Measurements from ENCODE around the gene ARHGEF39.

Gene ARHGEF39

DNA sequence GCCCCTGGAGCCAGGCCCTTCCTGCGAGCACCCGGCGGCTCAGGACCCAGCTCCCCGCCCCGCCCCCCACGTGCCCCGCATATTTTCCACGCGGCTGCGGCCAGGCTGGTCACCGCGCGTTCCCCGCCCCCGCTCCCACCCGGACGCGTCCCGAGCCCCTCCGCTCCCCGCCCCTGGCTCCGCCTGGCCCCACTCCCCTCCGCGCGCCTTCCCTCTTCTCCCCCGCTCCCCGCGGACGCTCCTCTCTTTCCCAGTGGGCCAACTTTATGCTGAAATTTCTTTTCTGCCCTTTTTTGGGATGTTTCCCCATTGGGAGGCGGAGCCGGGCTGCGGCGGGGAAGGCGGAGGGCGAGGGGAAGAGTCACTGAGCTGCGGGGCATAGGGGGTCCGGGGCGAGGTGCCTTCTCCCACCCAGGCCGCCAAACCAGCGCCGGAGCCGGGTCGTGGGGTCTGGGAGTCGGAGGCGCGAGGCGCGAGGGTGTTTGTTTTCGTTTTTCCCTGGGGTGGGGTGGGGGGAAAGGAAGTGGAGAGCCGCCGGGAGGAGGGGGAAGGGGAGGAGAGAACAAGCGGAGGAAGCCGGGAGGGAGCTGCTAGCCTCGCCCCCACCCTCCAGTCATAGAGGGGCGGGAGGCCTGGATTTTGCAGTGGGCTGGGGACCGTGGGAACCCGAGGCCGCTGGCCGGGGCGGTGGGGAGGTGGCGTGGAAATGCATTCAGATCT, 25.8 kb upstream of the ARHGEF39 start:
- peak; percentile 33 for DNase-seq

DNA sequence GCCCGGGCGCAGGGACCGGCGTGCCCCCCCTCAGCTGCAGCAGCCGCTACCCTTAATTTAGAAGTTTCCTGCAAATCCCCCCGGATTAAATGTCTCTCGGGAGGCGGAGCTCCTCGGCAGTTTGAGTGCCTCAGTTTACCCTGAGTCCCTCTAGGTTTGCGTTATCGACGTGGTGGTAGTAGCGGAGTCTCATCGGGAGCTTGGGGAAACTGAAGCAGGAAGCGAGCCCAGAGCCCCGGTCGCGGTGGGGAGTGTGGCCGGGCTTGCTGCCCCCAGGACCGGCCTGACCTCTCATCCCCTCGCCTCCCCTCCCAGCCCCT, 25.3 kb upstream of the ARHGEF39 start:
- no peak for DNase-seq

DNA sequence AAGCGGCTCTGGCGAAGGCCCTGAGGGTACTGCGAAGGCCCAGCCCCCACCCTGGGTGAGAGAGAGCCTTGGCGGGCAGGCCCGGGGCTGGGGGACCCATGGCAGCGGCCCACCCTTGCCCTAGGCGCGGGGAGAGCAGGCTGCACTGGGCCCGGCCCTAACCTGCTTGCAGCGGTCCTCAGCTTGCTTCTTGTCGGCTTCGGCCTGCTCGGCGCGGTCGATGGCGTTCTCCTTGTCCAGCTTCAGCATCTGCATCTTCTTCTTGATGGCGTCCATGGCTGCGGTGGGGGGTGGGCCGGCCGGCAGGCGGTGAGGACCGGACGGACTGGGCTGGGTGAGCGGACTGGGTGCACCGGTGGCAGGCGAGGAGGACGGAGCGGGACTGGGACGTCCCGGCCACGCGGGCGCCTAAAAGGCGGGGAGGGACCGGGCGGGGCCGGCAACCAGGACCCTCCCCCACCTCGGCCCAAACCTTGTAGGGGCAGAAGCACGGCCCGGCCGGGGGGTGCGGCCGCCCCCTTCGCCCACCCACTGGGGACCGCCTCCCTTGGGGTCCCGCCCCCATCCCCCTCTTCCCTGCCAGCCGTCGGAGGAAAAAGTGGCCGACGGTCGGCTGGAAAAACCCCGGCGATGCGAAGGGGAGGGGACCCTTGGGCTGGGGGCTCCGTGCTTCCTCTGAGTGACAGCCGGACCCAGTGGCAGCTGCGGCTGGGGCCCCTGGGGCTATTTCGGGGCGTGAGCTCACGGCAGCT, 24.7 kb upstream of the ARHGEF39 start, which contains the start of gene TPM2:
Gene TPM2, minus strand, starts transcription at position 384 of the 752 bp plus-strand sequence. Its CDS starts 108 bp downstream, at position 276.
- DNase-seq = no peak

DNA sequence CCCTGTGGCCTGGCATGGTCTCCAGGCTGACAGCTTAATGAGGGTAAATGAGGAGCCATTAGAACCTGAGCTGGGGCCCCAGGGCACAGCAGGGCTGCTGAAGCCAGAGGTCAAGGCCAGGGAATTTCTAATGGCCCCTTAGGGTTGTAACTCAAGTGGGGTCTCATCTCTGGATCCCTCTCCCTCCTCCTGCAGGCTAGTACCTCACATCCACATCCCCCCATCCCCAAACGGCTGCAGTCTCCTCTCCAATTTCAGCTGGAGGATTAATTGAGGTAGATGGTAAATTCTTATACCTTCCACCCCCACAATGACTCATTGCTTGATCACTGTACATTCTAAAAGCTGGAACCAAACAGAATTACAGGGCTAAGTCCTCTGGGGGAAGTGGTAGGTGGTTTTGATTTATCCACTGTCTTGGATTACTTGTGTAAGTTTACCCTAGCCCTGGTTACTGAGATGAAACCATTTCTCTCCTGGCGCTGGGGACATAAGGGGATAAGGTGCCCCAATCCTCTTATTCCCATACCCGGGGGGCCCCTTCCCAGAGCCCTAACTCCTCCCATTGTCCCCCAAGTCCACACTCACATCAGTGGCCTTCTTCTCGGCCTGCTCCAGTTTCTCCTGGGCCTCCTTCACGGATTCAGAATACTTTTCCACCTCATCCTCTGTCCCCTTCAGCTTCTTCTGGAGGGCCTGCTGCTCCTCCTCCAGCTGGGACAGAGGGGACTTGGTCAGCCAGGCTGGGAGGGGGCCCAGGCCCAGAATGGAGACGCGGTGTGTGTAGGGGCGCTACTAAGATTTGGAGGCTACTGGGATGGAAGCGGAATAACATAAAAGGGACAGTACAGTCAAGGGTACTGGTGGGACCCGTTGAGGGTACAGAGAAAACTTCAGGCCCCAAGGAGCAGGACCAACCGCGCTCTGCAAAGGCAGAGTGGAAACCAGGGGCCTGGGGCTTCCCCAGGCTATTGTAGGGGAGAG, 23.9 kb upstream of the ARHGEF39 start:
- no peak for DNase-seq

DNA sequence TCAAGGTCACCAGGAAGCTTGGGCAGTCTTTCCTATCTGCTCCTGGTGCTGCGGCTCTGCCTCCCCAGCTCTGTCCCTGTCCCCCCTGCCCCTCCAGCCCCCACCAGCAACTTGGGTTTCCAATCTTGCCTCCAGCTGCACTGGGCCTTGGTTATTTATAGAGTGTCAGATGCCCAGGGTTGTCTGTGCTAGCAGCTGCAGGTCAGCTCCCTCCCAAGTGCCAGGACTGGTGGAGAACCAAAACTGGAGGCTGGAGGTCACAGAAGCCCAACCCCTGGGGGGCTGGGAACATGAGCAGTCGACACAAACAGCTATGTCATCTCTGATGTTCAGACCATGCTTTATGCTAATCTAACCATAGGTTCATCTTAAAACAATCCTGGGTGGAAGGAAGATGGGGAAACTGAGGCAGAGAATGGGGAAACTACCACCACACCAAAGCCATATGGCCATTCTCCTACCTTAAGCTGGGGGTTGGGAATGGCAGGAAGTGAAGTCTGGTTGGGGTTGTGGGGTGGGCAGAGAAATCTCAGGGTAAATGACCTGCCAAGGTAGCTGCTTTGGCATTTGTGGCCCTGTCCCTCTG, 23.1 kb upstream of the ARHGEF39 start:
- DNase-seq = no peak

DNA sequence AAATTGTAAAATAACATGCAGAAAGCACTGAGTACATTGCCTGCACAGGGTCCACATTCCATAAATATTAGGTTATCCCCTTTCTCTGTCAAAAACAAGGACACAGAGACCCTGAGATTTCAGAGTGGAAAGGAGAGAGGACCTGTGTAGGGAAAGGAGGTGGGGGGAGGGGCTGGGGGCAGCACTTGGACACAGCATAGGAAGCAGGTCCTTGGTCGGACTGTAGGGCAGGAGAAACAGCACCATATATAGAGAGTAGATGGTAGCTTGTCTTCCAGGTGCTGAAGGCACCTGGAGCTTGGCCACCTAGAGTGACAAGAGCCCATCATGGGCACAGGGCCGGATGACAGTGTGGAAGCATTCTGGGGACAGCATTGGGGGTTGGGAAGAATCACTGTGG, 22.3 kb upstream of the ARHGEF39 start:
- no peak for DNase-seq

DNA sequence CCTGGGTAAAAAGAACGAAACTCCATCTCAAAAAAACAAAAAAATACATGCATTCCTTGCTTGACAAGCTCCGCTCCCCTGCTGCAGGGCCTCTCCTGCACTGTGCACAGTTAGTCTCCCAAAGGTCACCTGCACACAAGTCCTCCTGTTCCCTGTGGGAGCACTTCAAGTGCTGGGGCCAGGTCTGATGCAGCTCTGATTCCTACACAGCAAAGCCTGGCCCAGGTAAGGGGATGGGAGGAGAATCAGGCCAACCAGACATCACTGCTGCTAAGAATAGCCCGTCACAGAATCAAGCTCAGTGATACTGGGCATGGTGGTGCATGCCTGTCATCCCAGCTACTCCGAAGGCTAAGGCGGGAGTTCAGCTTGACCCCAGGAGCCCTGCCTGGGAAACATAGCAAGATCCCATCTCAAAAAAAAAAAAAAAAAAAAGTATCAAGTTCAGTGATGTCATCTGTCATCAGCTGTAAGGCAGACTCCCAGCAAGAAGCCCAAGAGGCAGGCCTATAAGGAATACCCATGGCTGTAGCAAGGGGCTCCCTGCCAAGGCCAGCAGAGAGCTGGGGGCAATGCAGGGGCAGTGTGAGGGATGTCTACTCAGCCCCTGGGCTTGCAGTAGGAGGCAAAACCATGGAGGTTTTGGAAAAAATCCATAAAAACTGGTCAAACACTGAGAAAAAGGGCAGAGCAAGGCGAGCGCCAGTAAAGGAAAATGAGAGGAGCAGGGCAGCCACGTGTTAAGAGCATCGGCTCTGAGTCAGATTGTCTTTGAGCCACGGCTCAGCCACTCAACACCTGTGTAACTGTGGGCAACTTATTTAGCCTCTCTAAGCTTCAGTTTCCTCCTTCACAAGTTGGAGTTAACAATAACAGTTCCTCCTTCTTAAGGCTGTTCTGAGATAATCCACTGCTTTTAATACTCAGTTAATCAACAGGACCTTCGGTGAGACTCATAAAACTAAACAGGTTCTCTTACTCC, 21.5 kb upstream of the ARHGEF39 start:
- DNase-seq = no peak

DNA sequence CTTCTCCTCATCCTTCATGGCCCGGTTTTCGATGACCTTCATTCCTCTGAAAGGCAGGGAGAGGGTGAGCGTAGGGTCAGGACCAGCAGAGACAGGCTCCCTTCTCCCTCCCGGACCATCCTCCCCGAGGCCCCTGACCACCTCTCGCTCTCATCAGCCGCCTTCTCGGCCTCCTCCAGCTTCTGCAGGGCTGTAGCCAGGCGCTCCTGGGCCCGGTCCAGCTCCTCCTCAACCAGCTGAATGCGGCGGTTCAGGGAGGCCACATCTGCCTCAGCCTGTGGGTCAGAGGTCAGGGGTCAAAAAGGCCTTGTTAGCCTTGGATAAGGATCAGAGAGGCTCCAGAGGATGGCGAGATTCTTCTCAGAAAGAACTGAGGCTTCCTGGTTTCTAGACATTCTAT, 20.5 kb upstream of the ARHGEF39 start:
- no peak for DNase-seq

DNA sequence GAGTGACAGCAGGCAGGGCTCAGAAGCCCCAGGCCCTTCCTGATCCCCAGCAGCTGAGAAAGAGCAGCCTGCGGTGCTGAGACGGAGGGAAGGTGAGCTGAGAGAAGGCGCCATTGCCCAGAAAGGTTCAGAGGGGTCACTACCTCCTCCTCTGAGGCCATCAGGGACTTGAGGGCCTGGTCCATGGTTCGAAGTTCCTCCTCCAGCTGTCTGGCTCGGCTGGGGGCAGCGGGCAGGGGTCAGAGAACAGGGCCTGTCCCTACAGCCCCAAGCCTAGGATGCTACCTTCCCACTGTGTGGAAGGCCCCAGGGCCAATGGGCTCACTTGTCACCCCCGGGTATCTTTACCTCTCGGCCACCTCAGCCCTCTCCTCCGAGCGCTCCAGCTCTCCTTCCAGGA, 19.9 kb upstream of the ARHGEF39 start:
- DNase-seq = no peak

DNA sequence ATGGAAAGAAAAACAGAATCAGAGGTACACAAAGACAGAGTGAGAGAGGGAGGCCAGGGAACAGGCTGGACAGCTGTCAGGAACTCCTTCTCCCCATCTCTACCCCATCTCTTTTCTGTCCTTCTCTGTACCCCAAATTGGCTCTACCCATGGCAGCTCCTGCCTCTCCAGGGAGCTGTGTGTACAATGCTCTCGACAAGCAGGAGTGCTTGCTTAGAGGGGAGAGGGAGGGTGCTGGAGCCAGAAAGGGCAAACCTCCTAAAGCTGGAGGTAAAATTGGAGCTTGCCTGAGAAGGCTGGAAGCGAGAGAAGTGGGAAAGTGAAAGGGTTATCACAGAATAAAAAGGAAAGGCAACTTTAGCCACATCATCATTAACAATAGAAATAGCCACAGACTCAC, 18.3 kb upstream of the ARHGEF39 start:
- DNase-seq = no peak

DNA sequence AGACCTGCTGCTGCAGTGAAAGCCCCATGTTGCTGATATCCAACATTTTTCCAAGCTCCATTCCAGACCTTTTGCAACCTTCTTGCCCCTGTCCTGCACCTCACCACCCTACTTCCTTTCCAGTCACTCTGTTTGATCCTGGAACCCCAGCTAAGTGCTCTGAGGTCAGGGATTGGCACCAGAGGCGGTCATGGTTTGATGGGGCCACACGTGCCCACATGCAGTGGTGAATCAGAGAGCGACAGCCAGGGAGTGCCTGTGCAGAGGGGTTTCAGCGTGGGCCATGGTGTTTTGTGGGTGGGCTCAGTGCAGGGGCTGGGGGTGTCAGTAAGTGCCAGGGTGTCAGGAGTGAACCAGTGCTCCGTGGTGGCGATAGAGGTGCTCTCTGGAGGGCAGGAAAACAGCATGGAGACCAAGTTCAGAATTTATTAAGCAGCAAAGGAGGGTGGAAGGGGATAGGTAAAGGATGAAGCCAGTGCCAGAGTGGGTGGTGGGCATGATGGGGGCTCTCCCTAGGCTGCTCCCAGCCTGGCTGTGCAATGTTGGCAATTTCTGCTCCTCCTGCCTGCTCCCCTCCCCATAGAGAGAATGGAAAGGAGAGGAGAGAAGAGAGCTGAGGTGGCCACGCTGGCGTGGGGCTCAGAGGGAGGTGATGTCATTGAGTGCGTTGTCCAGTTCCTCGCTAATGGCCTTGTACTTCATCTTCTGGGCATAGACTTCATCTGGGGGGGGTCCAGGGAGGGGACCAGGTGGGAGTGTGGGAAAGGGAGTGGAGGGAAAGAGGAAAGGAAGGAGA, 17.7 kb upstream of the ARHGEF39 start:
- DNase-seq = no peak

DNA sequence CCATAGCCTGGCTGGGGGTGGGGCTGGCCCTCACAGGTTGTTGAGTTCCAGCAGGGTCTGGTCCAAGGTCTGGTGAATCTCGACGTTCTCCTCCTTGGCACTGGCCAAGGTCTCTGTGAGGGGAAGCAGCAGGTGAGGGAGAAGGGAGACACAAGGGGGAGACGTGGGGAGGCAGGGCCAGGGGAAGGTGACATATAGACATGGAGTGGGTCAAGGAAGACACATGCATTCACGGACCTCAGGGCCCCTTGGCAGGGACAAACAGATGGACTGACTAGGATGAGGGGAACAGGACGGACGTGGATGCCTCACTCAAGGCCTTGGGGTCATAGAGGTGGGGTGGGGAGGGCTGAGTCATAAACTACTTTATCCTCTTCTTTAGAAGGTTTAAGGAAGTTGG, 17.1 kb upstream of the ARHGEF39 start:
- DNase-seq = no peak

DNA sequence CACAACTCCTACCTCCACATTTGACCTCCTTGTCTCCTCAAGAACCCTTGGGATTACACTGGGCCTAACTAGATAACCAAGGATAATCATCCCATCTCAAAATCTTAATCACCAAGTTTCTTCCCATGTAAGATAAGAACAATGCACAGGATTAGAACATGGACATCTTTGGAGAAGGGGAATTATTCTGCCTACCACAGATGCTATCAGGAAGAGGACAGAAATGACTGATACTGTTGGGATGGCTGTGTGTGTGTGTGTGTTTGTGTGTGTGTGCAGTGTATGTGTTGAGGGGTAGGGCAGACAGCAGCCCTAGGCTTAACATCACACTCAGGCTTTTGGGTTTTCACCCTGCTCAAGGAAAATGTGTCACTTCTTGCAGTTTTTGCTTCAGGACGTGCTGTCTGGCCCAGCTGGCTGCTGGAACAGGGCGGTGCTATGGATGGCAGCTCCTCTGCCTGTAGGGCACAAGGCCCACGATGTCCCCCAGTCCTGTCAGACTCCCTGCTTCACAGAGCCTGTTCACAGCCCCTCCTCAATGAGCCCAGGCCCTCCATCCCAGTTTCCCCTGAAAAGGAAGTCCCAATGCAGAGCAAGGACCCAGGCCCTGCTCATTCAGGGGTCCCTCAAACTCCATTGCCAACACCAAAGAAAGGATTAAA, 16.5 kb upstream of the ARHGEF39 start:
- DNase-seq = no peak

DNA sequence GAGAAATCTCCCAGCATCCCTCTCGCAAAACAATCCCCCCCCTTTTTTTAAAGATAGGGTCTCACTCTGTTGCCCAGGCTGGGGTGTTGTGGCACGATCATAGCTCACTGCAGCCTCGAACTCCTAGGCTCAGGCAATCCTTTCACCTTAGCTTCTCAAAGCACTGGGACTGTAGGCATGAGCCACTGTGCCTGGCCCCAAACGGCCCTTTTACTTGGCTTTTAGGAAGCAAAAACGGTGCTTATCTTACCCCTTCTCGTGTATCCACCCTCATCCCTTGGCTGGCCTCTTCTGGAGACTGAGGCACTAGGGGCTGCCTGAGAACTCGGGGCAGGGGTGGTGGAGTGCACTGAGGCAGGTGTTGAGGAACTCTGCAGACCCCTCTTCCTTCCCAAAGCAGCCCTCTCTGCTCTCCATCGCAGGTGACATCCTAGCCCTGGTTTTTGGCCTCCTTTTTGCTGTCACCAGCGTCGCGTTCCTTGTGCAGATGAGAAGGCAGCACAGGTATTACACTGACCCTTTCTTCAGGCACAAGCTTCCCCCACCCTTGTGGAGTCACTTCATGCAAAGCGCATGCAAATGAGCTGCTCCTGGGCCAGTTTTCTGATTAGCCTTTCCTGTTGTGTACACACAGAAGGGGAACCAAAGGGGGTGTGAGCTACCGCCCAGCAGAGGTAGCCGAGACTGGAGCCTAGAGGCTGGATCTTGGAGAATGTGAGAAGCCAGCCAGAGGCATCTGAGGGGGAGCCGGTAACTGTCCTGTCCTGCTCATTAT, 15.5 kb upstream of the ARHGEF39 start:
- DNase-seq = no peak

DNA sequence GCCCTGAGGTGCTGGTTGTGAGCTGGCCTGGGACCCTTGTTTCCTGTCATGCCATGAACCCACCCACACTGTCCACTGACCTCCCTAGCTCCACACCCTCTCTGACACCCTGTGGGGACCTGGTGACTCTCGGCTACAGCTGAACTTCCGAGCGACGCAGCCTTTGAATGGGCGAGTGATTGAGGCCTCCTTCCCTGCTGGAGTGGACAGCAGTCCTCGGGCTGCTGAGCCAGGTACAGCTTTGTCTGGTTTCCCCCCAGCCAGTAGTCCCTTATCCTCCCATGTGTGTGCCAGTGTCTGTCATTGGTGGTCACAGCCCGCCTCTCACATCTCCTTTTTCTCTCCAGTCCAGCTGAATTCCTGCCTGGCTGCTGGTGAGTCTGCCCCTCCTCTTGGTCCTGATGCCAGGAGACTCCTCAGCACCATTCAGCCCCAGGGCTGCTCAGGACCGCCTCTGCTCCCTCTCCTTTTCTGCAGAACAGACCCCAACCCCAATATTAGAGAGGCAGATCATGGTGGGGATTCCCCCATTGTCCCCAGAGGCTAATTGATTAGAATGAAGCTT, 14.9 kb upstream of the ARHGEF39 start:
- DNase-seq = no peak

DNA sequence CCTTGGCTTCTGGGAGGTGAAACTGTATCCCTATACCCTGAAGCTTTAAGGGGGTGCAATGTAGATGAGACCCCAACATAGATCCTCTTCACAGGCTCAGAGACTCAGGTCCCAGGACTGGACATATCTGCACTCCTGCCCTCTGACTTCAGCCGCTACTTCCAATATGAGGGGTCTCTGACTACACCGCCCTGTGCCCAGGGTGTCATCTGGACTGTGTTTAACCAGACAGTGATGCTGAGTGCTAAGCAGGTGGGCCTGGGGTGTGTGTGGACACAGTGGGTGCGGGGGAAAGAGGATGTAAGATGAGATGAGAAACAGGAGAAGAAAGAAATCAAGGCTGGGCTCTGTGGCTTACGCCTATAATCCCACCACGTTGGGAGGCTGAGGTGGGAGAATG, 14.1 kb upstream of the ARHGEF39 start:
- DNase-seq = no peak

DNA sequence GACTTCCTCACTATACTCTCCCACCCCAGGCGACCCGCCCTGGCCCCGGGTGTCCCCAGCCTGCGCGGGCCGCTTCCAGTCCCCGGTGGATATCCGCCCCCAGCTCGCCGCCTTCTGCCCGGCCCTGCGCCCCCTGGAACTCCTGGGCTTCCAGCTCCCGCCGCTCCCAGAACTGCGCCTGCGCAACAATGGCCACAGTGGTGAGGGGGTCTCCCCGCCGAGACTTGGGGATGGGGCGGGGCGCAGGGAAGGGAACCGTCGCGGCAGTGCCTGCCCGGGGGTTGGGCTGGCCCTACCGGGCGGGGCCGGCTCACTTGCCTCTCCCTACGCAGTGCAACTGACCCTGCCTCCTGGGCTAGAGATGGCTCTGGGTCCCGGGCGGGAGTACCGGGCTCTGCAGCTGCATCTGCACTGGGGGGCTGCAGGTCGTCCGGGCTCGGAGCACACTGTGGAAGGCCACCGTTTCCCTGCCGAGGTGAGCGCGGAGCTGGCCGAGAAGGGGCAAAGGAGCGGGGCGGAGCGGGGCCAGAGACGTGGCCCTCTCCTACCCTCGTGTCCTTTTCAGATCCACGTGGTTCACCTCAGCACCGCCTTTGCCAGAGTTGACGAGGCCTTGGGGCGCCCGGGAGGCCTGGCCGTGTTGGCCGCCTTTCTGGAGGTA, 10.9 kb upstream of the ARHGEF39 start:
- DNase-seq = peak; percentile 37

DNA sequence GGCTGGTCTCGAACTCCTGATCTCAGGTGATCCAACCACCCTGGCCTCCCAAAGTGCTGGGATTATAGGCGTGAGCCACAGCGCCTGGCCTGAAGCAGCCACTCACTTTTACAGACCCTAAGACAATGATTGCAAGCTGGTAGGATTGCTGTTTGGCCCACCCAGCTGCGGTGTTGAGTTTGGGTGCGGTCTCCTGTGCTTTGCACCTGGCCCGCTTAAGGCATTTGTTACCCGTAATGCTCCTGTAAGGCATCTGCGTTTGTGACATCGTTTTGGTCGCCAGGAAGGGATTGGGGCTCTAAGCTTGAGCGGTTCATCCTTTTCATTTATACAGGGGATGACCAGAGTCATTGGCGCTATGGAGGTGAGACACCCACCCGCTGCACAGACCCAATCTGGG, 10.2 kb upstream of the ARHGEF39 start:
- no peak for DNase-seq

DNA sequence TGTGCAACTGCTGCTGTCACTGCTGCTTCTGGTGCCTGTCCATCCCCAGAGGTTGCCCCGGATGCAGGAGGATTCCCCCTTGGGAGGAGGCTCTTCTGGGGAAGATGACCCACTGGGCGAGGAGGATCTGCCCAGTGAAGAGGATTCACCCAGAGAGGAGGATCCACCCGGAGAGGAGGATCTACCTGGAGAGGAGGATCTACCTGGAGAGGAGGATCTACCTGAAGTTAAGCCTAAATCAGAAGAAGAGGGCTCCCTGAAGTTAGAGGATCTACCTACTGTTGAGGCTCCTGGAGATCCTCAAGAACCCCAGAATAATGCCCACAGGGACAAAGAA, 9.0 kb upstream of the ARHGEF39 start:
- DNase-seq = no peak

All from CD4-positive, alpha-beta T cell treated with Interleukin-10 for 1 hour (primary cell).